ENCODE results near the gene ZFX.
"Not testable (repeated sequence)": the region's sequence is repeated elsewhere in the genome, so short reads cannot be mapped to it uniquely, and the experiment has no call there.

The ZFX gene

GRCh38 chrX:24124244-24124799 lies 25.2 kb upstream of the ZFX start:
- Histone ChIP-seq H3K4me3 (ENCODE audit: low read depth, low read length) (no peak overlapping the region), H3K27me3 (replicated peaks) (no peaks in the 10 kb centered on the region), H3K36me3 (replicated peaks) (no peaks in the 10 kb centered on the region), H3K27ac (no peak overlapping the region)
- DNase-seq = no peak
- in situ Hi-C loops (cut with HindIII; ENCODE audit: low pct_ligation_motif_present, low sequenced_read_pairs) = no loop called here
- no peak for TF ChIP-seq CTCF (IDR thresholded peaks at IDR 0.05; ENCODE audit: low read depth, low read length, missing control alignments)

GRCh38 chrX:24125028-24125612 lies 24.4 kb upstream of the ZFX start:
- in situ Hi-C loops (cut with HindIII; ENCODE audit: low pct_ligation_motif_present, low sequenced_read_pairs) = no loop called here

GRCh38 chrX:24131476-24131875 lies 18.1 kb upstream of the ZFX start:
- Histone ChIP-seq H3K4me3 (ENCODE audit: low read depth, low read length) (no peak overlapping the region), H3K36me3 (replicated peaks) (no peaks in the 10 kb centered on the region), H3K27me3 (replicated peaks) (peaks cover 2% of the 10 kb centered on the region), H3K27ac (no peak overlapping the region)
- no peak for TF ChIP-seq CTCF (IDR thresholded peaks at IDR 0.05; ENCODE audit: low read depth, low read length, missing control alignments)
- in situ Hi-C loops (cut with HindIII; ENCODE audit: low pct_ligation_motif_present, low sequenced_read_pairs) = no loop called here
- DNase-seq = no peak

More at GRCh38 chrX:24125028-24125612, 24.4 kb upstream of the ZFX start:
- TF ChIP-seq CTCF (IDR thresholded peaks at IDR 0.05; ENCODE audit: low read depth, low read length, missing control alignments) = no peak
- H3K4me3 ChIP-seq (ENCODE audit: low read depth, low read length) = no peak overlapping the region
- H3K27me3 ChIP-seq (replicated peaks) = no peaks in the 10 kb centered on the region
- H3K27ac ChIP-seq = no peak overlapping the region
- DNase-seq = no peak
- H3K36me3 ChIP-seq (replicated peaks) = no peaks in the 10 kb centered on the region

GRCh38 chrX:24133312-24133711 lies 16.2 kb upstream of the ZFX start:
- no peak overlapping the region for H3K27ac ChIP-seq
- no peak for TF ChIP-seq CTCF (IDR thresholded peaks at IDR 0.05; ENCODE audit: low read depth, low read length, missing control alignments)
- in situ Hi-C loops (cut with HindIII; ENCODE audit: low pct_ligation_motif_present, low sequenced_read_pairs) = no loop called here

GRCh38 chrX:24135768-24136167 lies 13.8 kb upstream of the ZFX start:
- H3K36me3 ChIP-seq (replicated peaks); H3K27me3 ChIP-seq (replicated peaks); in situ Hi-C loops (cut with HindIII; ENCODE audit: low pct_ligation_motif_present, low sequenced_read_pairs); DNase-seq; H3K27ac ChIP-seq; H3K4me3 ChIP-seq (ENCODE audit: low read depth, low read length): not testable (repeated sequence)

More at GRCh38 chrX:24133312-24133711, 16.2 kb upstream of the ZFX start:
- Histone ChIP-seq H3K4me3 (ENCODE audit: low read depth, low read length) (no peak overlapping the region), H3K36me3 (replicated peaks) (no peaks in the 10 kb centered on the region), H3K27me3 (replicated peaks) (peaks cover 2% of the 10 kb centered on the region)
- no peak for DNase-seq

- Histone ChIP-seq H3K27me3 (replicated peaks) (no peaks in the 10 kb centered on the region), H3K36me3 (replicated peaks) (no peaks in the 10 kb centered on the region), H3K4me3 (ENCODE audit: low read depth, low read length) (no peak overlapping the region), H3K27ac (no peak overlapping the region)
- TF ChIP-seq CTCF (IDR thresholded peaks at IDR 0.05; ENCODE audit: low read depth, low read length, missing control alignments) = no peak
- in situ Hi-C loops (cut with HindIII; ENCODE audit: low pct_ligation_motif_present, low sequenced_read_pairs) = no loop called here
- no peak for DNase-seq
These were observed 12.3 kb upstream of the ZFX start for GRCh38 chrX:24137192-24137591.

GRCh38 chrX:24143982-24144381 lies 5.5 kb upstream of the ZFX start:
- H3K27me3 ChIP-seq (replicated peaks); H3K4me3 ChIP-seq (ENCODE audit: low read depth, low read length); H3K27ac ChIP-seq; in situ Hi-C loops (cut with HindIII; ENCODE audit: low pct_ligation_motif_present, low sequenced_read_pairs); DNase-seq; H3K36me3 ChIP-seq (replicated peaks): not testable (repeated sequence)

All from brain microvascular endothelial cell (primary cell).